ENCODE results near the gene BEST2.
"Not testable (repeated sequence)": the region's sequence is repeated elsewhere in the genome, so short reads cannot be mapped to it uniquely, and the experiment has no call there.

The BEST2 gene

GRCh38 chr19:12751635-12752034 is at the start of gene BEST2:
Gene BEST2 (plus strand): TSS chr19:12751791. CDS start chr19:12752593, 802 bp downstream.
- no peak for DNase-seq (ENCODE audit: low read depth)
- H3K4me3 ChIP-seq (ENCODE audit: low read depth, low read length), result no peak within 1 kb of the TSS

- DNase-seq (ENCODE audit: low read depth), result no peak
- no peak overlapping the region for H3K4me3 ChIP-seq (ENCODE audit: low read depth, low read length)
Observed at GRCh38 chr19:12703046-12703445, 48.5 kb upstream of the BEST2 start.

- no peak for DNase-seq (ENCODE audit: low read depth)
- H3K4me3 ChIP-seq (ENCODE audit: low read depth, low read length), result no peak overlapping the region
Observed at GRCh38 chr19:12705169-12705568, 46.4 kb upstream of the BEST2 start.

GRCh38 chr19:12705654-12706331 is 45.8 kb upstream of the BEST2 start:
- no peak overlapping the region for H3K4me3 ChIP-seq (ENCODE audit: low read depth, low read length)
- DNase-seq (ENCODE audit: low read depth), result no peak

DNA sequence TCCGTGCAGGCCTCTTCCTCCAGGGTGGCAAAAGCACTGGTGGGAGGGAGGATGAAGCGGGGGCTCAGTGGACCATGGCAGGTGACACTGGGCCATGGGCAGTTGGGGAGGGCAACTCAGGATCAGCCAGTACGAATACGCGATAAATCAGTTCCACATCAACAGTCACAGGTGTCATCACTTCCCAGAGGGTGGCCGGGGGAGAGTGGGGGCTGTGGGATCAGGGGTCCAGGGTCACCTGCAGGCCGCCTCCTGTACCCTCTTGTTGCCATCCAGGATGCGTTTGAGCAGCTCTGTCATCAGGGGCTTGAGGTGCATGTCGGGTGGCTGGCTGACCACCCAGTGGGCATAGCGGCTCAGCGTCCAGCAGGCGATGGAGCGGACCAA is 45.3 kb upstream of the BEST2 start:
- DNase-seq (ENCODE audit: low read depth), result no peak
- no peak overlapping the region for H3K4me3 ChIP-seq (ENCODE audit: low read depth, low read length)

DNA sequence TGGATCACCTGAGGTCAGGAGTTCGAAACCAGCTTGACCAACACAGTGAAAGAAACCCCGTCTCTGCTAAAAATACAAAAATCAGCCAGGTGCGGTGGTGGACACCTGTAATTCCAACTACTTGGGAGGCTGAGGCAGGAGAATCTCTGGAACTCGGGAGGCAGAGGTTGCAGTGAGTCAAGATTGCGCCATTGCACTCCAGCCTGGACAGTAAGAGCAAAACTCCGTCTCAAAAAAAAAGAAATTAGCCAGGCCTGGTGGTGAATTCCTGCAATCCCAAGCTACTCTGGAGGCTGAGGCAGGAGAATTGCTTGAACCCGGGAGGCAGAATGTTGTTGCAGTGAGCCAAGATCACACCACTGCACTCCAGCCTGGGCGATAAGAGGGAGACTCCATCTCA is 43.0 kb upstream of the BEST2 start:
- no peak overlapping the region for H3K4me3 ChIP-seq (ENCODE audit: low read depth, low read length)
- DNase-seq (ENCODE audit: low read depth), result no peak

- no peak for DNase-seq (ENCODE audit: low read depth)
- H3K4me3 ChIP-seq (ENCODE audit: low read depth, low read length), result no peak overlapping the region
Observed at GRCh38 chr19:12711187-12711586, 40.4 kb upstream of the BEST2 start.

GRCh38 chr19:12712077-12712476 is 39.5 kb upstream of the BEST2 start:
- DNase-seq (ENCODE audit: low read depth); H3K4me3 ChIP-seq (ENCODE audit: low read depth, low read length): not testable (repeated sequence)

DNA sequence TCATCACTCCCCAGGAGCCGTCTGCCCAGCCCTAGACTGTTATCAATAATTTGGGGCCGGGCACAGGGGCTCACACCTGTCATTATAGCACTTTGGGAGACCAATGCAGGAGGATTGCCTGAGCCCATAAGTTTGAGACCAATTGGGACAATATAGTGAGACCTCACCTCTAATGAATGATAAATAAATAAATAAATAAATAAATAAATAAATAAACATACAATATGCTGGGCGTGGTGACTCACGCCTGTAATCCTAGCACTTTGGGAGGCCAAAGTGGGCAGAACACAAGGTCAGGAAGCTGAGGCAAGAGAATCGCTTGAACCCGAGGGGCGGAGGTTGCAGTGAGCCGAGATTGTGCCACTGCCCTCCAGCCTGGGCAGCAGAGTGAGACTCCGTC is 38.3 kb upstream of the BEST2 start:
- not testable (repeated sequence) for DNase-seq (ENCODE audit: low read depth); H3K4me3 ChIP-seq (ENCODE audit: low read depth, low read length)

- DNase-seq (ENCODE audit: low read depth), result no peak
- H3K4me3 ChIP-seq (ENCODE audit: low read depth, low read length), result no peak overlapping the region
Observed at GRCh38 chr19:12715102-12715501, 36.5 kb upstream of the BEST2 start.

DNA sequence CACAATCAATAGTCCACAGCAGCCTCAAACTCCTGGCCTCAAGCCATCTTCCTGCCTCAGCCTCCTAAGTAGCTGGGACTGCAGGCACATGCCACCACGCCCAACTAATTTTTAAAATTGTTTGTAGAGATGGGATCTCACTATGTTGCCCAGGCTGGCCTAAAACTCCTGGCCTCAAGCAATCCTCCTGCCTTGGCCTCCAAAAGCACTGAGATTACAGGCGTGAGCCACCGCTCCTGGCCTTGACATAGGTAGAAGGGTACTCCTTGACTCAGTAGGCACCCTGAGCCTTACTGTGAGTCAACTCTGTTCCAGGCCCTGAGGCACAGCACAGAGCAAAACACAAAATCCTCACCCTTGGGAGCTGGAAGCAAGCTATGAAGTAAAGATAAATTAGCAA is 35.7 kb upstream of the BEST2 start:
- DNase-seq (ENCODE audit: low read depth), result no peak
- no peak overlapping the region for H3K4me3 ChIP-seq (ENCODE audit: low read depth, low read length)

DNA sequence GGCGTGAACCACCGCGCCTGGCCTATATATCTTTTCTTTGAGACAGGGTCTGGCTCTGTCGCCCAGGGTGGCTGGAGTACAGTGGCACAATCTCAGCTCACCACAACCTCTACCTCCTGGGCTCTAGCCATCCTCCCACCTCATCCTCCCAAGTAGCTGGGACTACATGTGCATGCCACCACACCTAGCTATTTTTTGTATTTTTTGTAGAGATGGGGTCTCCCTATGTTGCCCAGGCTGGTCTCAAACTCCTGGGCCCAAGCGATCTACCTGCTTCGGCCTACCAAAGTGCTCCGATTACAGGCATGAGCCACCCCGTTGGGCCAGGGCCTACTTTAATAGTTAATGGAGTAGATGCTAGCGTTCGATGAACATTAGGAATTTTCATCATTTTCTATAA is 31.3 kb upstream of the BEST2 start:
- DNase-seq (ENCODE audit: low read depth), result no peak
- peak overlapping the region; percentile 75 for H3K4me3 ChIP-seq (ENCODE audit: low read depth, low read length)

DNA sequence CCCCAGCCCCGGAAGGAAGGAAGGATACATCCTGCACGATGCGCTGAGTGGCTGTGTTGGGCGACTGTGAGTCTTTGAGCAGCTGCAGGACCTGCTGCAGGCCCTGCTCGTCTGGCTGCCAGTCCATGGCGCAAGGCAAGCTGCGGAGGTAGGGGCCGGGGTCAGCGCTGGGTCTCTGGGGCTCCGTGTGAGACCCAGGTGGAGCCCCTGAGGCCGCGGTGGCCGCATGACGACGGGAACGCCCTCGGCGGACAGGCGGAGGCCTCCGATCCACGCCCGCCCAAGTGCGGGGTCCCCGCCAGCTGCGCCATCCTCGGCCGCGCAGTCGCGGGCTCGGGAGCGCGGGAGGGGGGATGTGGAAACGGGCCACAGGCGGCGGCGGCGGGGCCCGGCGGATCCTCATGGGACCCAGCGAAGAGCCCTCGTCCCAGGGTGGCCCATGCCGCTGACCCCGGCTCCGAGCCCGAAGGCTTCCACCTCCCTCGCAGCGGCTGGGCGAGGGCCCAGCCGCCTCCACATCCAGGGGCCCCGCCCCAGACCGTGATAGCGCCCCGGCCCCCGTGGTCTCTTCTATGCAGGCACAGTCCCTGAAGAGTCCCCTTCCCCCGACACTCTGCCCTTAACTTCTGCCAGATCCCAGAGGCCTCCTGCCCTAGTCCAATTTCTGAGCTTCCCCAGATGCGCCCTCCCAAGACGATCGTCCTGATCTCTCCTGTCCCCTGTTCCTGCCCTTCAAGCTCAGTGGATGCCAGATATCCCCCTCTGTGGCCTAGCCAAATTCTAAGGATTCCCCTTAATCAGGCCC is 30.5 kb upstream of the BEST2 start:
- no peak for DNase-seq (ENCODE audit: low read depth)
- peak overlapping the region; percentile 75 for H3K4me3 ChIP-seq (ENCODE audit: low read depth, low read length)

GRCh38 chr19:12721656-12722565 is 29.7 kb upstream of the BEST2 start:
- peak overlapping the region; percentile 75 for H3K4me3 ChIP-seq (ENCODE audit: low read depth, low read length)
- peak; percentile 73 for DNase-seq (ENCODE audit: low read depth)

GRCh38 chr19:12722566-12723380 is 28.8 kb upstream of the BEST2 start:
- peak overlapping the region; percentile 75 for H3K4me3 ChIP-seq (ENCODE audit: low read depth, low read length)
- DNase-seq (ENCODE audit: low read depth), result peak; percentile 98

DNA sequence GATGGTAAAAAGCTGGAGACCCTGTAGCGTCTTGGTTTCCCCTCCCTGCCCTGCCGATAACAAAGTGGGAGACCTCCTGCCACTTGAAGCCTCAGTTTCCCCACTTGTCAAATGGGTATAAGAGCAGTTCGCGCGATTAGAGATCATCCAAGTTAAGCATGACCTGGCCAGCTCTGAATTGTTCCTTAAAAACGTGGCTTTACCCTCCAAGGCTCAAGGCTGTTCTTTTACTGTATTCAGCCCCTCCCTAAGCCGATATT is 28.3 kb upstream of the BEST2 start:
- H3K4me3 ChIP-seq (ENCODE audit: low read depth, low read length), result peak overlapping the region; percentile 75
- no peak for DNase-seq (ENCODE audit: low read depth)

DNA sequence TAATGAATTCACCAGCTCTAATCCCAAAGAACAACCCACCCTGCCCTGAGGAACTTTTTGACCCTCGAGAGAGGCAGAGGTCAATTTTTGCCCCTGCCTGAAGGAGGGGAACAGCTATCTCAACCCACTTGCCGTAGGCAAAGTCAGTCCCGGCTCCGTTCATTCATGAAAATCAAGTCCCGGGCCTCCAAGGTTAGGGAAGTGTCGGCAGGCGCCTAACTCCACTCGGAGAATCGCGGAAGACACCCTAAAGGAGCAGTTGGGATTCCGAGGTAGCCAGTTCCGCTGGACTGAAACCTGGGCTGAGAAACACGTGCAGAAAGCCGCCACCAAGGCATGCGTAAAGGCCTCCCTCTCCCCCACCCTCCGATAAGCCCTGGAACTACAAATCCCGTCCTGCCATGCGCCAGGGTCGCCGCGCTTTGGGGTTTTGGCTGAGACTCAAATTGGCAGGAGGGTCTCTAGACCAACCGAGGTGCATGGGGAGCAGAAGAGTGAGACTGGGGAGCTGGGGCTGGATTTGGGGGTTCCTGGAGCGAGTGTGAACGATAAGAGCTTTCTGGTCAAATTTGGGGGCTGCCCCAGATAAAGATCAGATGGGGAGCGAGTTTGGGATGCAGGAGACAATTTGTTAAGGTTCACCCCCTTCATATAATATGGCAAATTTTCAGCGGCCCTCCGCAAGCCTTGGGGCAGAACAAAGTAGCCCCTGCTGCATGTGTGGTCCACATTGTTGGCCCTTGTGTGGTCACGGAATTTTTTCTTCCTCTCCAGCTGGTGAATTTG is 27.8 kb upstream of the BEST2 start, which contains the start of gene TNPO2:
Gene TNPO2, minus strand, starts transcription at position 292 of the 786 bp plus-strand sequence. CDS start 2,955 bp downstream, outside the sequence.
- DNase-seq (ENCODE audit: low read depth), result no peak
- H3K4me3 ChIP-seq (ENCODE audit: low read depth, low read length), result peak within 1 kb of the TSS; percentile 75

GRCh38 chr19:12725612-12726011 is 26.0 kb upstream of the BEST2 start:
- not testable (repeated sequence) for DNase-seq (ENCODE audit: low read depth)

GRCh38 chr19:12726988-12727316 is 24.6 kb upstream of the BEST2 start:
- no peak overlapping the region for H3K4me3 ChIP-seq (ENCODE audit: low read depth, low read length)
- no peak for DNase-seq (ENCODE audit: low read depth)

More at GRCh38 chr19:12725612-12726011, 26.0 kb upstream of the BEST2 start:
- H3K4me3 ChIP-seq (ENCODE audit: low read depth, low read length), result not testable (repeated sequence)

Measured in skeletal muscle cell (primary cell).